Esophagus muscularis mucosa (tissue), 3 donors: Measurements from ENCODE around the gene AUTS2.

Experiments
- CTCF ChIP-seq, 3 experiments: fragments of 200-600 bp in 2 of 3; fragments of 450-650 bp in 1 of 3; sonication (generic) in 2 of 3; IDR thresholded peaks; one replicate each; pipeline ENCODE4 v1.5.1; 2017 to 2019; ENCODE audit warnings: antibody characterized with exemption in 3 of 3, mild to moderate bottlenecking in 2 of 3, moderate library complexity in 1 of 3
- POLR2A ChIP-seq: fragments of 450-650 bp; IDR thresholded peaks from one replicate; pipeline ENCODE4 v1.6.1; 2017; ENCODE audit warnings: antibody characterized with exemption, moderate library complexity, mild to moderate bottlenecking, low read depth
- POLR2AphosphoS5 ChIP-seq, 2 donors: sonication (generic); formaldehyde crosslinking; IDR thresholded peaks; one replicate each; pipeline ENCODE4 v1.6.1; 2017; ENCODE audit warnings: antibody characterized with exemption in 2 of 2

DNA sequence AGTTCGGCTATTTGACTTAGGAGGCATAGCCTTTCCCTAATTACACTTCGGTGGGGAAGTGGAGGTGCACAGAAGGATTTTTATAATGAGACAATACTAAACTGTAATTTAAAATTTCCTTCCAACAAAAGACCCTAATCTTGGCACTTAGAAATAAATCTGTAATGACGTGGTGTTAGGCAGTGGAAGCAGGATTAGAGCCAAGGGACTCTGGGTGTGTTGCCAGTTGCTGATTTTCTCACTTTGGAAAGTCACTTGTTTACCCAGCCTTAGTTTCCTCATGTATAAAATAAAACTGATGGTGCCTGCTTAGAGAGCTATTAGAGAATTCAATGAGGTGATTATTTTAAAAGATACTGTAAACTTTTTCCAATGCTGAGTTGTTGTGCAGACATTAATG, 287.2 kb downstream of the AUTS2 start:
- TF ChIP-seq CTCF (IDR thresholded peaks at IDR 0.05) (no peak), POLR2A (no peak), POLR2AphosphoS5 (IDR thresholded peaks at IDR 0.05) (no peak)
